ENCODE results near the gene FARP2. TPM values are rescaled to one million over a fixed set of nuclear protein-coding genes. Genes with fewer than 3 reads are reported as not detected.

Gene FARP2
- total RNA-seq, 1 donor from 2014 or later = 14.0 TPM

DNA sequence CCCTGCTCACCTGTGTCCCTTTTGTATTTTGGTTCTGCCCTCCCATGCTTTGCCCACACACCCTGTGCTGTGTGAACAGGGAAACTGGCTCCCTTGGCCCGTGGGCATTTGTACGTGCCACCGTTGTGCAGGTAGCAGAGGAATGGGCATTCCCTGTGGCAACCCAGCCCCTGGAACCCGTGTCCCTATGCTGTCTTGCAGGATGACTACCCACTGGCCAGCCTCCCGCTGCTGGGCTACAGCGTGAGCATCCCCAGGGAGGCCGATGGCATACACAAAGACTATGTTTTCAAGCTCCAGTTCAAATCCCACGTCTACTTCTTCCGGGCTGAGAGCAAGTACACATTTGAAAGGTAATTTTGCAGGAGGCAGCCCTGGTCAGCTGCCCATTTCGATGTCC is 137.0 kb downstream of the FARP2 start:
- ATAC-seq (ENCODE audit: poor library complexity) (no peak), DNase-seq (no peak)
- intact Hi-C loops (cut with DNase I) = no loop called here

DNA sequence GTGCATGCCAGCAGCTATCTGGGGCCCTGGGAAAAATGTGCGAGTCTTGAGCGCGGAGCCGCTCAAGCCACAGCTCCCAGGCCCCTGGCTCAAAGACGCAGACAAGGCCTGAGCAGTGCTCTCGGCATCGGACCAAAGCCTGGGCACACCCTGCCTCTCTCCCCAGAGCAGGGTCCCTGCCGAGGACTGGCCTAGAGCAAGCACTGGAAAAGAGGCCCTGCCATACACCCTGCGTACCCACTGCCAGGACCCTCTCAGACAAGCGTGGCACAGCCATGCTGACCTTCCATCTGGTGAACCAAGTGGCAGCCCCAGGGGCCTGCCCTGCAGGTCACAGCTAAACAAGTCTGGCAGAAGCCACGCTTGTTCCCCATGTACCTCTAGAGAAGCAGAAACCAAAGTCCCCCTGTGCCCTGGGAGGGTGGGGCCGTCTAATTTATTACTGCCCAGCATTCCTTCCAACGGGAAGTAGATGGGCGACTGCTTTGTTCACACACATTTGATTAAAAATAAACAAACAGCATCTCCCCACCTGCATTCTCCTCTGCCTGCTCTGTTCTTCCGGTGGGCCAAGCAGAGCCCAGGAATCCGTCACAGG is 138.3 kb downstream of the FARP2 start:
- ATAC-seq (ENCODE audit: poor library complexity) (no peak), DNase-seq (no peak)
- intact Hi-C loops (cut with DNase I) = no loop called here

- DNase-seq = no peak
- ATAC-seq (ENCODE audit: poor library complexity) = no peak
- intact Hi-C loops (cut with DNase I) = no loop called here
Measured at GRCh38 chr2:241495172-241496002, 139.3 kb downstream of the FARP2 start.

GRCh38 chr2:241496003-241496707 is 140.1 kb downstream of the FARP2 start:
- ATAC-seq (ENCODE audit: poor library complexity) = no peak
- DNase-seq = no peak
- intact Hi-C loops (cut with DNase I) = no loop called here

- DNase-seq = no peak
- intact Hi-C loops (cut with DNase I) = no loop called here
- no peak for ATAC-seq (ENCODE audit: poor library complexity)
Measured at GRCh38 chr2:241496904-241497877, 141.1 kb downstream of the FARP2 start.

GRCh38 chr2:241498115-241499070 is 142.3 kb downstream of the FARP2 start:
- DNase-seq (no peak), ATAC-seq (ENCODE audit: poor library complexity) (no peak)
- intact Hi-C loops (cut with DNase I) = no loop called here

GRCh38 chr2:241499146-241499965 is 143.3 kb downstream of the FARP2 start:
- intact Hi-C loops (cut with DNase I) = no loop called here
- ATAC-seq (ENCODE audit: poor library complexity) (no peak), DNase-seq (no peak)

GRCh38 chr2:241500016-241500415 is 143.9 kb downstream of the FARP2 start:
- intact Hi-C loops (cut with DNase I) = no loop called here
- DNase-seq = no peak
- no peak for ATAC-seq (ENCODE audit: poor library complexity)

DNA sequence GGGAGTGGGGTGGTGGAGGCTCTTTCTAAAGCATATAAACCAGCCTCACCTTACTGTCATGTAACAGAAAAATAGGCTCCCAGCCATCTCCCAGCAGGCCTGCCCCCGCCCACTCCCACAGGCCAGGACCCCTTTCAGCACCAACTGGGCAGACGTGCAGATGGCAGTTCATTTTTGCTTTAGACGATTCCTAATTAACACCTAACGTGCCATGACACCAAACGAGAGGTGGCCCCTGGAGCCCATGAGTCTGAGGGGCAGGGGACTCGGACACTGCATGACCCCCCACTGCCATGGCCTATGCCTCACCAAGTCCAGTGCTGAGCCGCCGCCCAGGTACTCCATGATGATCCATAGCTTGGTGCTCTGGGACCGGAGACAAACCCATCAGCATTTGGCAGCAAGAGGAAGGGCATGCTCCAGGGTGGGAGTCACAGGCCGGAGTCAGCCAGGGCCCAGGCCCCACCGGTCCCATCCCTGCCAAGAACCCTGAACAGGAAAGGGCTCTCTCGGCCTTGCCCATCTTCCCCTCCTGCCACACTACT is 144.4 kb downstream of the FARP2 start:
- no peak for DNase-seq
- ATAC-seq (ENCODE audit: poor library complexity) = no peak
- intact Hi-C loops (cut with DNase I) = no loop called here

GRCh38 chr2:241501099-241501541 is 145.0 kb downstream of the FARP2 start:
- ATAC-seq (ENCODE audit: poor library complexity) (no peak), DNase-seq (no peak)
- intact Hi-C loops (cut with DNase I) = no loop called here

- ATAC-seq (ENCODE audit: poor library complexity) (no peak), DNase-seq (no peak)
- intact Hi-C loops (cut with DNase I) = no loop called here
Measured at GRCh38 chr2:241501551-241501950, 145.5 kb downstream of the FARP2 start.

DNA sequence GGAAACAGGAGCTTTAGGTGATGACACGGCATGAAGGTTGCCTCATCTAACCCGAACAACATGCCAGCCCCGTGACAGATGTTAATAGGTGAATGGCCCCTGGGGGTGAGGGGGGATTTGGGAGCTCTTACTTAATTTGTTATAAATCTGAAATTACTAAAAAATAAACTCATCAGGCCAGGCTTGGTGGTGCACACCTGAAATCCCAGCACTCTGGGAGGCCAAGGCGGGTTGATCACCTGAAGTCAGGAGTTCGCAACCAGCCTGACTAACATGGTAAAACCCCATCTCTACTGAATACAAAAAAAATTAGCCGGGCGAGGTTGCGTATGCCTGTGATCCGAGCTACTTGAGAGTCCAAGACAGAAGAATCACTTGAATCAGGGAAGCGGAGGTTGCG is 146.2 kb downstream of the FARP2 start:
- ATAC-seq (ENCODE audit: poor library complexity) = no peak
- DNase-seq = no peak
- intact Hi-C loops (cut with DNase I) = no loop called here

DNA sequence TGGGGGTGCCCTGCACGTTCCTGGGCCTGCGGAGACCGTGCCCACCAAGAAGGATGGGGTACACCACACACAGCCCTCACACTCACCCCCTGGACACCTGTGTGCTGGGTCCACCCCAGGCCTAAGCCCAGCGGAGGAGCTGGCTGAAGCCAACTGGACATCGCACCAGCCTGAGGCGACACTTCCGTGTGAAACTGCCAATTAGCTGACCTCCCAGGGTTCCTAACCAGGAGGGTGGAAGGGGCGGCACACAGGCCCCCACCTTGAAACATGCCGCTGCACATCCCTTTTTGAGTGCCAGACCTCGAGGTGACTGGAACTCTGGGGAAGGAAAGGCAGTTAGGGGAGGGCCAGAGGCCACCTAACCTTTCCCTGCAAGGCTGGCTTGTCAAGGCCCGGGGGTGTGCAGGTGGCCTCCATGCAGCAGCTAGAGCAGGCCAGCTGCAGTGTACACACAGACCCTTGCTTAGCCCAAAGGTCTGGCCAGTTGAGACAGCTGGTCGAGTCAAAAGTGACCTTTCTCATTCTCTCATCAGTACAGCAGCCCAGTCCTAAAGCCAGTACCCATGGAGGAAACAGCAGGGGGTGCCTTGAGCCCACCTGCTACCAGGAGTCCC is 147.8 kb downstream of the FARP2 start:
- ATAC-seq (ENCODE audit: poor library complexity) = no peak

GRCh38 chr2:241505086-241505780 is 149.1 kb downstream of the FARP2 start:
- DNase-seq (no peak), ATAC-seq (ENCODE audit: poor library complexity) (no peak)
- intact Hi-C loops (cut with DNase I) = no loop called here

More for the DNA sequence above, 147.8 kb downstream of the FARP2 start:
- intact Hi-C loops (cut with DNase I) = no loop called here
- no peak for DNase-seq

- ATAC-seq (ENCODE audit: poor library complexity) = no peak
- intact Hi-C loops (cut with DNase I) = no loop called here
- DNase-seq = no peak
Measured at GRCh38 chr2:241505781-241506201, 149.7 kb downstream of the FARP2 start.
